ENCODE data around the gene LRRC10B. TPM values are rescaled to one million over a fixed set of nuclear protein-coding genes. Genes with fewer than 3 reads are reported as not detected.
A peak's percentile ranks its signal among the peaks of the same experiment; 100 is the strongest.

LRRC10B gene
- total RNA-seq, 1 donor from 2014 or later: not detected

GRCh38 chr11:61516675-61517572, 8.4 kb downstream of the LRRC10B start:
- H3K27me3 ChIP-seq (ENCODE audit: control insufficient read depth, insufficient read depth, low read length): peaks cover 1% of the 10 kb centered on the region
- TF ChIP-seq CTCF (IDR thresholded peaks at IDR 0.05; ENCODE audit: insufficient read depth, low read length, severe bottlenecking): peak; percentile 94
- H3K36me3 ChIP-seq (ENCODE audit: control insufficient read depth, insufficient read depth, low read length): peaks cover 3% of the 10 kb centered on the region
- no peak for FAIRE-seq
- DNase-seq (ENCODE audit: low read depth): no peak
- H3K4me3 ChIP-seq (ENCODE audit: low read depth, low read length): no peak overlapping the region

DNA sequence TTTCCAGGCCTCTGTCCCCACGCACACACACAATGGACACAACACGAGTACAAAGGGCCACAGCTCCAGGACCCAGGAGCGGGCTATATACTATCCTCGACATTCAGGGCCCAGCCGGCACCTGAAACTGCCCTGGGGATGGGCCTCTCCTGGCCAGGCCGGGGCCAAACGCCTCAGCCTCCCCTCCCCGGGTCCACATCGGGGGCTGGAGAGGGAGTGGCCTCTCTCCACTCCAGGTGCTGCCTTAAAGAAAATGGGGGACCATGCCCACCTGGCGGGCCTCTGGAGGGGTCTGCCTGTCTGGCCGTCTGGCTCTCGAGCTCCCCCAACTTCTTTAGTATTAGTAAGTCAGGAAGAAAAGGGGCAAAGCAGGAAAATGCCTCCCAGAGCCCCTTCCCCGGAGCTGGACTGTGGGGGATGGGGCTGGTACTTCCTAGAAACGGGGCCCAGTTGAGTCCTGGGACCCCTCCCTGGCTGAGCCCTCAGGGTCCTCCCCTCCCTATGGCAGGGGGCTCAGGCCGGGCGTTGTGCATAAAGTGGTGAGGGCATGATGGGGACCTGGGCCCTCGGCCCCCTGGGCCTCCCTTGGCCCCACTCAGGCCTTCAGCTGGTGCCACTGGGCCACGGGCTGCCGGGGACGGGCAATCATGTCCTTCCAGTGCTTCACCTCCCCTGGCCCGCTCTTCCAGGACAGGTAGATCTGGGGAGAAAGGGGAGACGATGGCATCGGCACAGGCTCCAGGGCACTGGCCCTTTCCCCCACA, 9.7 kb downstream of the LRRC10B start:
- DNase-seq (ENCODE audit: low read depth) (no peak), FAIRE-seq (no peak)
- H3K4me3 ChIP-seq (ENCODE audit: low read depth, low read length): no peak overlapping the region
- peaks cover 8% of the 10 kb centered on the region for H3K36me3 ChIP-seq (ENCODE audit: control insufficient read depth, insufficient read depth, low read length)
- peaks cover 1% of the 10 kb centered on the region for H3K27me3 ChIP-seq (ENCODE audit: control insufficient read depth, insufficient read depth, low read length)
- no peak for TF ChIP-seq CTCF (IDR thresholded peaks at IDR 0.05; ENCODE audit: insufficient read depth, low read length, severe bottlenecking)

DNA sequence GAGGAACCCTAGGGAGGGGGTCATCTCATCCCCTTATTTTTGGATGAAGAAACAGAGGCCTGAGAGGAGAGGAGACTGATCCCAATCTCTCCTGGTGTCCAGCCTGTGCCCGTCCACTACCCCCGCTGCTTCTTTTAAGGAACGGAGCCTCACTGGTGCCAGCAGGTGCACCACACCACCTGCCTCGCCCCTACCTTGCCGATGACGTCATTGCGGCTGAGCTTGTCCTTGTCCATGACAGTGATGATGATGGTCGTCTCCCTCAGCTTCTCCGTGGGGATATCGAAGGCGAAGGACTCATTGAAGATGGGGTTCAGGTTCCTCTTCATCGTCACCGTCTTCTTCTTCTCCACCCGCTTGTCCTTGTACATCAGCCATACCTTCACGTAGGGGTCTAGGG, 14.3 kb downstream of the LRRC10B start:
- FAIRE-seq (no peak), DNase-seq (ENCODE audit: low read depth) (no peak)
- H3K36me3 ChIP-seq (ENCODE audit: control insufficient read depth, insufficient read depth, low read length): peaks cover 13% of the 10 kb centered on the region
- no peak for TF ChIP-seq CTCF (IDR thresholded peaks at IDR 0.05; ENCODE audit: insufficient read depth, low read length, severe bottlenecking)
- no peaks in the 10 kb centered on the region for H3K27me3 ChIP-seq (ENCODE audit: control insufficient read depth, insufficient read depth, low read length)
- H3K4me3 ChIP-seq (ENCODE audit: low read depth, low read length): no peak overlapping the region

DNA sequence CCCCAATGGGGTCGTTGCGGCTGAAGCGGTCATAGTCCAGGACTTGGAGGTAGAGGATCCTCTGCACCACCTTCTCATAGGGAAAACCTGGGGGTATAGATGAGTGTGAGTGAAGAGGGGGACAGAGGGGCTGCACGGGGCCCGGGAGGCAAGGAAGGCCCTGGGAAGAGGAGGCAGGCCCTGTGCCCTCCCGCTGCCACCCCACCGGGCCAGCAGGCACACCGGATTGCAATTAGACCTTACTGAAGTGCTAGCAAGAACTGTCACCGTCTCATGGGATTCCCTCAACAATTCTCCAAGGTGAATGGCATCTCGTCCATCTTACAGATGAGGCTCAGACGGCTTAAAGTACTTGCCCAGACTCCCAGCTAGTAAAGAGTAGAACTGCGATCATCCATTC, 15.9 kb downstream of the LRRC10B start:
- H3K27me3 ChIP-seq (ENCODE audit: control insufficient read depth, insufficient read depth, low read length): no peaks in the 10 kb centered on the region
- H3K36me3 ChIP-seq (ENCODE audit: control insufficient read depth, insufficient read depth, low read length): peaks cover 16% of the 10 kb centered on the region
- H3K4me3 ChIP-seq (ENCODE audit: low read depth, low read length): no peak overlapping the region
- TF ChIP-seq CTCF (IDR thresholded peaks at IDR 0.05; ENCODE audit: insufficient read depth, low read length, severe bottlenecking): no peak
- DNase-seq (ENCODE audit: low read depth) (no peak), FAIRE-seq (no peak)

GRCh38 chr11:61524963-61525587, 16.5 kb downstream of the LRRC10B start:
- DNase-seq (ENCODE audit: low read depth) (no peak), FAIRE-seq (no peak)
- H3K36me3 ChIP-seq (ENCODE audit: control insufficient read depth, insufficient read depth, low read length): peaks cover 16% of the 10 kb centered on the region
- TF ChIP-seq CTCF (IDR thresholded peaks at IDR 0.05; ENCODE audit: insufficient read depth, low read length, severe bottlenecking): no peak
- no peak overlapping the region for H3K4me3 ChIP-seq (ENCODE audit: low read depth, low read length)
- H3K27me3 ChIP-seq (ENCODE audit: control insufficient read depth, insufficient read depth, low read length): no peaks in the 10 kb centered on the region

Data from bronchial epithelial cell (primary cell).